Measurements from ENCODE around the gene CAPRIN2.

DNA sequence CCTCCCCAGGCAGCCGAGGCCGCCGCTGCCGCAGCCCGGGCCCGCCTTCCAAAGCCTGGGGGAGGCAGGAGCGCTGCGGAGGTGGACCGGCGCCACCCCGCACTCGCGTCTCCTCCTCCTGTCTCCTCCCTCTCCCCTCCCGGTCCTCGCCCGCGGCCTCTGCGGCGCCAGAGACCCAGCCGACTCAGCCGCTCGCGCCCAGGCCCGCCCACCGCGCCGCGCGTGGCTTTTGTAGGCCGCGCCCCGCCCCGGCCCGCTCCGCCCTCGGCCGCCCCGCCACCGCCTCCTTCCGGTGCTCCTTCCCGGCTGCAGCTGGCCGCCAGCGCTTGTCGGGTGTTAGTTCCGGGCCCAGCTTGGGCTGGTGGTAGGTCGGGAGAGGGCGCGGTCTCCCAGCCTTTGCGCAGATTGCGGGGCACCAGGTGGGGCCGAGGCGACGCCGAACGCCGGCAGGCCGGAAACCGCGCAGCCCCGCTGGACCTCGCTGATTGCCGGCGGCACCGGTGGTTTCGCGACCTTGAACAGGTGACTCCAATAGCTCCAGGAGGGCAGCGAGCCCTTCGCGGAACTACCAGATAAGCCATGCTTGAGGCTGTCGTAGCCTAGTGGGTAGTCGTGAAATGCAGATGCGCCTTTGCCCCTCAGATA, at the start of gene CAPRIN2:
- TF ChIP-seq, protein P1, sequence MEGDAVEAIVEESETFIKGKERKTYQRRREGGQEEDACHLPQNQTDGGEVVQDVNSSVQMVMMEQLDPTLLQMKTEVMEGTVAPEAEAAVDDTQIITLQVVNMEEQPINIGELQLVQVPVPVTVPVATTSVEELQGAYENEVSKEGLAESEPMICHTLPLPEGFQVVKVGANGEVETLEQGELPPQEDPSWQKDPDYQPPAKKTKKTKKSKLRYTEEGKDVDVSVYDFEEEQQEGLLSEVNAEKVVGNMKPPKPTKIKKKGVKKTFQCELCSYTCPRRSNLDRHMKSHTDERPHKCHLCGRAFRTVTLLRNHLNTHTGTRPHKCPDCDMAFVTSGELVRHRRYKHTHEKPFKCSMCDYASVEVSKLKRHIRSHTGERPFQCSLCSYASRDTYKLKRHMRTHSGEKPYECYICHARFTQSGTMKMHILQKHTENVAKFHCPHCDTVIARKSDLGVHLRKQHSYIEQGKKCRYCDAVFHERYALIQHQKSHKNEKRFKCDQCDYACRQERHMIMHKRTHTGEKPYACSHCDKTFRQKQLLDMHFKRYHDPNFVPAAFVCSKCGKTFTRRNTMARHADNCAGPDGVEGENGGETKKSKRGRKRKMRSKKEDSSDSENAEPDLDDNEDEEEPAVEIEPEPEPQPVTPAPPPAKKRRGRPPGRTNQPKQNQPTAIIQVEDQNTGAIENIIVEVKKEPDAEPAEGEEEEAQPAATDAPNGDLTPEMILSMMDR (conservative IDR thresholded peaks at IDR 0.05 in 1 of 2, IDR thresholded peaks at IDR 0.05 in 1 of 2; ENCODE audit: low read depth in 1 of 2, low read length in 2 of 2): peak in 1 of 2 donors; percentile 23
- TF ChIP-seq EZH2 (IDR thresholded peaks at IDR 0.05; ENCODE audit: low read length, missing control alignments): no peak
